Activated naive CD4-positive, alpha-beta T cell treated with anti-CD3 and anti-CD28 coated beads, Interleukin-2, amount 10 ng/mL, durations not matched to agents 7 days and 5 days (primary cell): Measurements from ENCODE around the gene HSD17B8.

Source experiments
- CTCF ChIA-PET: fragments of 350-600 bp; sonication (Branson Sonifier 250); formaldehyde crosslinking; loops from one replicate; lab custom pipeline; 2021; ENCODE audit warnings: antibody characterized with exemption; lab: Charles Lee
- DNase-seq: peaks from one replicate; pipeline ENCODE4 v3.0.0-alpha.2; 2020
- H3K27ac Mint-ChIP-seq: one replicate; pipeline ENCODE4 v1.8.0; 2021; ENCODE audit warnings: mild to moderate bottlenecking, moderate library complexity, mixed read lengths
- H3K27me3 Mint-ChIP-seq: one replicate; pipeline ENCODE4 v1.8.0; 2021; ENCODE audit warnings: mild to moderate bottlenecking, mixed read lengths
- H3K36me3 Mint-ChIP-seq: one replicate; pipeline ENCODE4 v1.8.0; 2021; ENCODE audit warnings: mixed read lengths
- H3K4me1 Mint-ChIP-seq: one replicate; pipeline ENCODE4 v1.8.0; 2021; ENCODE audit warnings: mixed read lengths
- H3K4me3 Mint-ChIP-seq: one replicate; pipeline ENCODE4 v1.8.0; 2021; ENCODE audit warnings: mild to moderate bottlenecking, moderate library complexity, mixed read lengths
- H3K9me3 Mint-ChIP-seq: one replicate; pipeline ENCODE4 v1.8.0; 2021; ENCODE audit warnings: mixed read lengths

HSD17B8 gene

GRCh38 chr6:33167374-33168283, 36.8 kb upstream of the HSD17B8 start:
- CTCF ChIA-PET: no interaction called here
- no peak for DNase-seq
- Mint-ChIP-seq H3K27me3 (peaks cover 21% of the 10 kb centered on the region), H3K9me3 (no peaks in the 10 kb centered on the region), H3K4me1 (no peaks in the 10 kb centered on the region), H3K4me3 (no peak overlapping the region), H3K36me3 (no peaks in the 10 kb centered on the region), H3K27ac (no peak overlapping the region)

- H3K27me3 Mint-ChIP-seq: peaks cover 27% of the 10 kb centered on the region
- CTCF ChIA-PET: no interaction called here
- H3K36me3 Mint-ChIP-seq: no peaks in the 10 kb centered on the region
- H3K4me1 Mint-ChIP-seq: no peaks in the 10 kb centered on the region
- H3K4me3 Mint-ChIP-seq: no peak overlapping the region
- H3K9me3 Mint-ChIP-seq: no peaks in the 10 kb centered on the region
- no peak for DNase-seq
- no peak overlapping the region for H3K27ac Mint-ChIP-seq
Measured at GRCh38 chr6:33168284-33168601, 36.2 kb upstream of the HSD17B8 start.

GRCh38 chr6:33168639-33169038, 35.8 kb upstream of the HSD17B8 start:
- Mint-ChIP-seq H3K9me3 (no peaks in the 10 kb centered on the region), H3K36me3 (no peaks in the 10 kb centered on the region), H3K27ac (no peak overlapping the region), H3K27me3 (peaks cover 31% of the 10 kb centered on the region), H3K4me1 (no peaks in the 10 kb centered on the region), H3K4me3 (no peak overlapping the region)
- no peak for DNase-seq
- CTCF ChIA-PET: no interaction called here

- Mint-ChIP-seq H3K9me3 (no peaks in the 10 kb centered on the region), H3K4me3 (no peak overlapping the region), H3K27me3 (peaks cover 30% of the 10 kb centered on the region), H3K4me1 (no peaks in the 10 kb centered on the region), H3K36me3 (no peaks in the 10 kb centered on the region), H3K27ac (no peak overlapping the region)
- no peak for DNase-seq
- CTCF ChIA-PET: no interaction called here
Measured at GRCh38 chr6:33169291-33170175, 34.9 kb upstream of the HSD17B8 start.

GRCh38 chr6:33170176-33171015, 34.1 kb upstream of the HSD17B8 start:
- Mint-ChIP-seq H3K4me3 (no peak overlapping the region), H3K36me3 (no peaks in the 10 kb centered on the region), H3K27me3 (peaks cover 38% of the 10 kb centered on the region), H3K4me1 (no peaks in the 10 kb centered on the region), H3K27ac (no peak overlapping the region), H3K9me3 (no peaks in the 10 kb centered on the region)
- CTCF ChIA-PET: no interaction called here
- no peak for DNase-seq

GRCh38 chr6:33171016-33171879, 33.2 kb upstream of the HSD17B8 start:
- peaks cover 46% of the 10 kb centered on the region for H3K27me3 Mint-ChIP-seq
- no peak for DNase-seq
- no peak overlapping the region for H3K27ac Mint-ChIP-seq
- CTCF ChIA-PET: no interaction called here
- H3K4me1 Mint-ChIP-seq: no peaks in the 10 kb centered on the region
- no peak overlapping the region for H3K4me3 Mint-ChIP-seq
- H3K9me3 Mint-ChIP-seq: no peaks in the 10 kb centered on the region
- no peaks in the 10 kb centered on the region for H3K36me3 Mint-ChIP-seq

- Mint-ChIP-seq H3K27me3 (peaks cover 45% of the 10 kb centered on the region), H3K4me1 (no peaks in the 10 kb centered on the region), H3K9me3 (no peaks in the 10 kb centered on the region), H3K27ac (no peak overlapping the region), H3K36me3 (no peaks in the 10 kb centered on the region), H3K4me3 (no peak overlapping the region)
- CTCF ChIA-PET: interaction anchor here (1.0 to 1.9 kb wide), 4 partner anchors 11 to 36 kb away, joined by 3 to 7 read pairs (median 3); no protein-coding TSS in a partner anchor
- no peak for DNase-seq
Measured at GRCh38 chr6:33171880-33172687, 32.4 kb upstream of the HSD17B8 start.

- H3K9me3 Mint-ChIP-seq: no peaks in the 10 kb centered on the region
- no peak overlapping the region for H3K4me3 Mint-ChIP-seq
- peaks cover 48% of the 10 kb centered on the region for H3K27me3 Mint-ChIP-seq
- H3K36me3 Mint-ChIP-seq: no peaks in the 10 kb centered on the region
- no peak for DNase-seq
- no peak overlapping the region for H3K27ac Mint-ChIP-seq
- H3K4me1 Mint-ChIP-seq: no peaks in the 10 kb centered on the region
- CTCF ChIA-PET: interaction anchor here (0.8 to 1.9 kb wide), 9 partner anchors 11 to 170 kb away, joined by 3 to 9 read pairs (median 3); no protein-coding TSS in a partner anchor
Measured at GRCh38 chr6:33172688-33173534, 31.5 kb upstream of the HSD17B8 start.

- H3K9me3 Mint-ChIP-seq: no peaks in the 10 kb centered on the region
- H3K4me1 Mint-ChIP-seq: no peaks in the 10 kb centered on the region
- no peak overlapping the region for H3K27ac Mint-ChIP-seq
- DNase-seq: no peak
- no peak overlapping the region for H3K4me3 Mint-ChIP-seq
- H3K27me3 Mint-ChIP-seq: peaks cover 56% of the 10 kb centered on the region
- CTCF ChIA-PET: interaction anchor here (0.8 to 1.9 kb wide), 7 partner anchors 12 to 171 kb away, joined by 3 to 9 read pairs (median 4); no protein-coding TSS in a partner anchor
- no peaks in the 10 kb centered on the region for H3K36me3 Mint-ChIP-seq
Measured at GRCh38 chr6:33173535-33174180, 30.8 kb upstream of the HSD17B8 start.

- CTCF ChIA-PET: interaction anchor here (1.2 to 1.8 kb wide), 3 partner anchors 26 to 50 kb away, joined by 3 to 4 read pairs (median 4); no protein-coding TSS in a partner anchor
- Mint-ChIP-seq H3K27ac (no peak overlapping the region), H3K9me3 (no peaks in the 10 kb centered on the region), H3K4me1 (no peaks in the 10 kb centered on the region), H3K36me3 (no peaks in the 10 kb centered on the region), H3K27me3 (peaks cover 61% of the 10 kb centered on the region), H3K4me3 (no peak overlapping the region)
- DNase-seq: no peak
Measured at GRCh38 chr6:33174784-33175183, 29.7 kb upstream of the HSD17B8 start.

GRCh38 chr6:33175436-33176069, 28.9 kb upstream of the HSD17B8 start:
- Mint-ChIP-seq H3K9me3 (no peaks in the 10 kb centered on the region), H3K4me3 (no peak overlapping the region), H3K36me3 (no peaks in the 10 kb centered on the region), H3K27me3 (peaks cover 68% of the 10 kb centered on the region), H3K27ac (no peak overlapping the region), H3K4me1 (no peaks in the 10 kb centered on the region)
- no peak for DNase-seq
- CTCF ChIA-PET: interaction anchor here (1.2 kb wide), 1 partner anchor 27 kb away, joined by 4 read pairs; no protein-coding TSS in a partner anchor
